WTC11 (cell line): ENCODE measurements around the gene TCF12. TPM values are rescaled to one million over a fixed set of nuclear protein-coding genes. Genes with fewer than 3 reads are reported as not detected.

Experiments
- ATAC-seq: fragments of 200-7000 bp; cut with Tn5 transposase; 2 replicates; pipeline ENCODE4 v1.10.0; 2021; ENCODE audit warnings: mild to moderate bottlenecking, moderate library complexity
- CTCF ChIA-PET: fragments of 300-600 bp; sonication (Branson Sonifier 250); formaldehyde crosslinking; loops from one replicate; lab custom pipeline; 2021; ENCODE audit warnings: antibody characterized with exemption; lab: Charles Lee
- POLR2A ChIA-PET: fragments of 350-600 bp; sonication (Branson Sonifier 250); formaldehyde crosslinking; loops from one replicate; lab custom pipeline; 2021; ENCODE audit warnings: antibody characterized with exemption; lab: Charles Lee
- DNase-seq: peaks from one replicate; pipeline ENCODE4 v3.0.0; 2021; ENCODE audit warnings: low spot score
- H3K27ac Mint-ChIP-seq: 2 replicates; pipeline ENCODE4 v1.8.0; 2021; ENCODE audit warnings: mixed read lengths
- H3K27me3 Mint-ChIP-seq: 2 replicates; pipeline ENCODE4 v1.8.0; 2021; ENCODE audit warnings: low read depth, mild to moderate bottlenecking, moderate library complexity, mixed read lengths
- H3K36me3 Mint-ChIP-seq: 2 replicates; pipeline ENCODE4 v1.8.0; 2021; ENCODE audit warnings: mixed read lengths
- H3K4me1 Mint-ChIP-seq: 2 replicates; pipeline ENCODE4 v1.8.0; 2022; ENCODE audit warnings: mixed read lengths
- H3K4me3 Mint-ChIP-seq: 2 replicates; pipeline ENCODE4 v1.8.0; 2021; ENCODE audit warnings: mild to moderate bottlenecking, moderate library complexity, mixed read lengths
- H3K9me3 Mint-ChIP-seq: 2 replicates; pipeline ENCODE4 v1.8.0; 2021; ENCODE audit warnings: mixed read lengths
- EMX1 ChIP-seq: fragments of 250-450 bp; sonication (Bioruptor Pico); IDR thresholded peaks from 2 replicates; pipeline ENCODE4 v1.8.0; 2021; ENCODE audit warnings: mild to moderate bottlenecking
- FOXP4 ChIP-seq: sonication (generic); formaldehyde crosslinking; IDR thresholded peaks from 2 replicates; pipeline ENCODE4 v1.8.0; 2022; ENCODE audit warnings: mild to moderate bottlenecking, missing genetic modification reagents
- GABPB1 ChIP-seq: sonication (generic); formaldehyde crosslinking; IDR thresholded peaks from 2 replicates; pipeline ENCODE4 v1.8.1; 2023; ENCODE audit warnings: mild to moderate bottlenecking, missing genetic modification reagents
- GRHL2 ChIP-seq: fragments of 250-450 bp; sonication (Bioruptor Pico); IDR thresholded peaks from 2 replicates; pipeline ENCODE4 v1.8.0; 2022; ENCODE audit warnings: mild to moderate bottlenecking, moderate library complexity; ENCODE audit not compliant: insufficient replicate concordance, severe bottlenecking
- GTF2I ChIP-seq: fragments of 250-450 bp; sonication (Bioruptor Pico); conservative IDR thresholded peaks from 2 replicates; pipeline ENCODE4 v1.4.0; 2021; ENCODE audit warnings: mild to moderate bottlenecking
- IRF2 ChIP-seq: sonication (generic); formaldehyde crosslinking; IDR thresholded peaks from 2 replicates; pipeline ENCODE4 v1.8.0; 2022; ENCODE audit warnings: low read depth, missing genetic modification reagents, borderline replicate concordance
- MXD4 ChIP-seq: fragments of 250-450 bp; sonication (Bioruptor Pico); IDR thresholded peaks from 2 replicates; pipeline ENCODE4 v1.8.0; 2021; ENCODE audit warnings: mild to moderate bottlenecking, moderate library complexity, borderline replicate concordance
- MYBL2 ChIP-seq: sonication (generic); formaldehyde crosslinking; IDR thresholded peaks from 2 replicates; pipeline ENCODE4 v1.8.1; 2023; ENCODE audit warnings: mild to moderate bottlenecking, moderate library complexity, missing genetic modification reagents
- NFYB ChIP-seq: sonication (generic); formaldehyde crosslinking; conservative IDR thresholded peaks from 2 replicates; pipeline ENCODE4 v1.8.0; 2022; ENCODE audit warnings: low read depth, missing genetic modification reagents
- NR3C1 ChIP-seq: sonication (generic); formaldehyde crosslinking; conservative IDR thresholded peaks from 2 replicates; pipeline ENCODE4 v1.8.1; 2023; ENCODE audit warnings: low read depth, mild to moderate bottlenecking, missing genetic modification reagents
- PRDM15 ChIP-seq: sonication (generic); formaldehyde crosslinking; IDR thresholded peaks from 2 replicates; pipeline ENCODE4 v1.8.0; 2022; ENCODE audit warnings: missing genetic modification reagents
- PREB ChIP-seq: sonication (generic); formaldehyde crosslinking; IDR thresholded peaks from 2 replicates; pipeline ENCODE4 v1.8.1; 2022; ENCODE audit warnings: mild to moderate bottlenecking, missing genetic modification reagents, moderate library complexity, borderline replicate concordance
- PRRX2 ChIP-seq: fragments of 250-450 bp; sonication (Bioruptor Pico); IDR thresholded peaks from 2 replicates; pipeline ENCODE4 v1.8.0; 2021; ENCODE audit warnings: mild to moderate bottlenecking
- RELA ChIP-seq: sonication (generic); formaldehyde crosslinking; IDR thresholded peaks from 2 replicates; pipeline ENCODE4 v1.8.1; 2022; ENCODE audit warnings: missing genetic modification reagents, mild to moderate bottlenecking, borderline replicate concordance
- SMAD4 ChIP-seq: sonication (generic); formaldehyde crosslinking; IDR thresholded peaks from 2 replicates; pipeline ENCODE4 v1.8.0; 2022; ENCODE audit warnings: mild to moderate bottlenecking, missing genetic modification reagents
- SP1 ChIP-seq: sonication (generic); formaldehyde crosslinking; conservative IDR thresholded peaks from 2 replicates; pipeline ENCODE4 v1.8.1; 2022; ENCODE audit warnings: missing genetic modification reagents
- TP53 ChIP-seq: sonication (generic); formaldehyde crosslinking; IDR thresholded peaks from 2 replicates; pipeline ENCODE4 v1.8.1; 2023; ENCODE audit warnings: mild to moderate bottlenecking, missing genetic modification reagents
- ZMAT4 ChIP-seq: fragments of 250-450 bp; sonication (Bioruptor Pico); IDR thresholded peaks from 2 replicates; pipeline ENCODE4 v1.9.0; 2021; ENCODE audit warnings: mild to moderate bottlenecking
- ZNF396 ChIP-seq: fragments of 250-450 bp; sonication (Bioruptor Pico); IDR thresholded peaks from 2 replicates; pipeline ENCODE4 v1.8.0; 2021; ENCODE audit warnings: mild to moderate bottlenecking, moderate library complexity, borderline replicate concordance
- ZNF671 ChIP-seq: fragments of 250-450 bp; sonication (Bioruptor Pico); IDR thresholded peaks from 2 replicates; pipeline ENCODE4 v1.8.0; 2021; ENCODE audit warnings: mild to moderate bottlenecking
- total RNA-seq: library from RNA; stranded (reverse); gene quantifications from 3 replicates; pipeline ENCODE4 v1.2.3, GENCODE V29; 2021

The TCF12 gene
- total RNA-seq, 1 experiment from 2014 or later, result 73.2 TPM

- TF ChIP-seq ZMAT4 (CRISPR knock-in tag) (no peak), PRRX2 (CRISPR knock-in tag) (no peak)
Observed at GRCh38 chr15:57228395-57228794, 310.0 kb downstream of the TCF12 start (continued).

DNA sequence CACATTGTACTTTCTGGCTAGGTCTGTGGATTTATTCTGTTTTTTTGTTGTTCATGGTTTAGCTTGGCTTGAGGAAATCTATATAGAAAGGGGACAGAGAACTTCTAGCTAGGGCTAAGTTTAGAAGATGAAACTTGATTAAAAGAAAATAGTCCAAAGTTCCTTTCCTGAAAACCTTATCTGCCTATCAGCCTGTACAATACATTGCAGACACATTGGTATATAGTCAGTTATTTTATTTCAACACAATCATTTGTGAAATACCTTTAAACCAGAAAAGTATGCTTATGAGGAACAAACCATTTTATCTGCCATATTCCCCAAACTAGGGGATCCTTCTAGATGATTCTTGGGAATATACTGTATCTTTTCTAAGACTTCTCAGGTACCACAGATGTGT is 310.6 kb downstream of the TCF12 start:
- ATAC-seq, result no peak
- Mint-ChIP-seq H3K4me1 (peaks cover 23% of the 10 kb centered on the region), H3K36me3 (peaks cover 13% of the 10 kb centered on the region), H3K27ac (peak overlapping the region; percentile 47; the same call in 1 of the 2 replicates), H3K27me3 (no peaks in the 10 kb centered on the region), H3K9me3 (no peaks in the 10 kb centered on the region), H3K4me3 (no peak overlapping the region)
- ChIA-PET CTCF (no interaction called here), POLR2A (no interaction called here)
- no peak for DNase-seq
- TF ChIP-seq GTF2I (CRISPR knock-in tag), result no peak
- TF ChIP-seq PRDM15 (CRISPR knock-in tag), result no peak
- TF ChIP-seq TP53, result no peak
- TF ChIP-seq NR3C1 (CRISPR knock-in tag), result no peak
- no peak for TF ChIP-seq GRHL2
- TF ChIP-seq, all 79 proteins: peak for 0

- H3K27me3 Mint-ChIP-seq, result no peaks in the 10 kb centered on the region
- H3K9me3 Mint-ChIP-seq, result no peaks in the 10 kb centered on the region
- peaks cover 20% of the 10 kb centered on the region for H3K36me3 Mint-ChIP-seq
- ATAC-seq, result no peak
- no peak overlapping the region for H3K4me3 Mint-ChIP-seq
- H3K4me1 Mint-ChIP-seq, result peaks cover 29% of the 10 kb centered on the region
- POLR2A ChIA-PET, result no interaction called here
- DNase-seq, result no peak
- TF ChIP-seq ZNF396 (CRISPR knock-in tag), result no peak
- no peak for TF ChIP-seq PREB
- TF ChIP-seq EMX1 (CRISPR knock-in tag), result no peak
- no peak for TF ChIP-seq ZNF671 (CRISPR knock-in tag)
- CTCF ChIA-PET, result no interaction called here
- H3K27ac Mint-ChIP-seq, result no peak overlapping the region
Observed at GRCh38 chr15:57231559-57231958, 313.1 kb downstream of the TCF12 start.

- TF ChIP-seq RELA (CRISPR knock-in tag), result no peak
- TF ChIP-seq PREB, result no peak
- no peak for TF ChIP-seq GABPB1 (CRISPR knock-in tag)
- no peak for TF ChIP-seq FOXP4 (CRISPR knock-in tag)
- TF ChIP-seq SMAD4 (CRISPR knock-in tag), result no peak
- TF ChIP-seq MXD4 (CRISPR knock-in tag), result no peak
- no peak for TF ChIP-seq NFYB (CRISPR knock-in tag)
- TF ChIP-seq IRF2 (CRISPR knock-in tag), result no peak
- TF ChIP-seq MYBL2, result no peak
- TF ChIP-seq SP1, result no peak
- ChIA-PET CTCF (interaction anchor here (1.7 kb wide), 1 partner anchor 72 kb away, joined by 4 read pairs; no protein-coding TSS in a partner anchor), POLR2A (interaction anchor here (0.8 kb wide), 1 partner anchor 543 kb away, joined by 3 read pairs; no protein-coding TSS in a partner anchor)
- Mint-ChIP-seq H3K9me3 (no peaks in the 10 kb centered on the region), H3K27ac (peak overlapping the region; percentile 5; the same call in 1 of the 2 replicates), H3K4me3 (no peak overlapping the region), H3K27me3 (no peaks in the 10 kb centered on the region), H3K36me3 (peaks cover 23% of the 10 kb centered on the region), H3K4me1 (peaks cover 33% of the 10 kb centered on the region)
- no peak for ATAC-seq
- DNase-seq, result no peak
Observed at GRCh38 chr15:57234156-57234555, 315.7 kb downstream of the TCF12 start.
